ENCODE measurements around the gene PLA2G2F. TPM values are rescaled to one million over a fixed set of nuclear protein-coding genes. Genes with fewer than 3 reads are reported as not detected.
A peak's percentile ranks its signal among the peaks of the same experiment; 100 is the strongest.

Gene PLA2G2F
- total and polyA plus RNA-seq, 10 of the 15 experiments (the other 5 are each of a cell fraction or from before 2014, with no cell fraction given), result 0.03 TPM; not detected in 9

DNA sequence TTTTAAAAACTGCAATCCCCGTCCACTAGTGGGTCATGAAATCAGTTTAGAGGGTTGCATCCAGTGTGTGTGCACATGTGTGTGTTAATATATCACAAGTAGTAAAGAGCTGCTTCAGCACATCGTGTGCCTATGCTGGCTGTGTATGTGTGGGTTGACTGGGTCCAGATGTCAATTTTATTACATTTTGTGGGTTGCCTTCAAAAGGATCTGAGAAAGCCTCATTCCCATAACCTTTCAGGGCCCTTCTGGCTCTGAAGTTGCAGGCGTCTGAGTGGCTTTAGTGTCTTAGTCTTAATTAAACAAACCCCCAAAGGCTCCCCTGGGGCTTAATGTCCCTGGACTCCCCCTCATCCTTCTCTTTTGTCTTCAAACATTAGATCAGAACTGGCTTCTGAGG lies 39.6 kb upstream of the PLA2G2F start:
- no peak overlapping the region for H2AFZ ChIP-seq (ENCODE audit: control insufficient read depth, low read depth, low read length)
- H3K27me3 ChIP-seq (replicated peaks in 1 of 2; ENCODE audit: control insufficient read depth in 2 of 2, insufficient read depth in 2 of 2, low read length in 1 of 2), result no peaks in the 10 kb centered on the region
- no peaks in the 10 kb centered on the region for H3K79me2 ChIP-seq (ENCODE audit: control insufficient read depth, insufficient read depth, low read length)
- H3K4me2 ChIP-seq (ENCODE audit: control insufficient read depth, insufficient read depth), result no peak overlapping the region
- ChIA-PET RAD21 (ENCODE audit: unreplicated experiment) (interaction anchor here (0.9 to 7.0 kb wide), 4 partner anchors 21 to 125 kb away, joined by 3 to 91 read pairs (median 3); no protein-coding TSS in a partner anchor), SMC1A (ENCODE audit: uncharacterized antibody, unreplicated experiment) (interaction anchor here (0.9 to 3.5 kb wide), 6 partner anchors 48 to 125 kb away, joined by 3 to 31 read pairs (median 4); no protein-coding TSS in a partner anchor), POLR2A (no interaction called here), CTCF (interaction anchor here (0.6 to 8.9 kb wide), 7 partner anchors 9 to 189 kb away, joined by 4 to 181 read pairs (median 5); no protein-coding TSS in a partner anchor)
- DNase-seq (ENCODE audit: low read depth, low spot score) (no peak), FAIRE-seq (no peak), ATAC-seq (no peak)
- H3K9me3 ChIP-seq (replicated peaks; ENCODE audit: control insufficient read depth, insufficient read depth, low read length), result no peaks in the 10 kb centered on the region
- no peaks in the 10 kb centered on the region for H4K20me1 ChIP-seq (ENCODE audit: control insufficient read depth, insufficient read depth)
- H3K4me1 ChIP-seq (ENCODE audit: control insufficient read depth, insufficient read depth, low read length), result no peaks in the 10 kb centered on the region
- WGBS (ENCODE audit: insufficient coverage, insufficient replicate concordance, low lambda C conversion rate, missing lambda C conversion rate), result 4% methylated on average over 3 of the region's 3 CpGs
- H3K27ac ChIP-seq (ENCODE audit: control insufficient read depth, insufficient read depth), result no peak overlapping the region
- TF ChIP-seq MTA3 (IDR thresholded peaks at IDR 0.05; ENCODE audit: borderline replicate concordance, low read length), result no peak
- peak; percentile 67 for TF ChIP-seq MEF2B (IDR thresholded peaks at IDR 0.05; ENCODE audit: partially characterized antibody, poor library complexity, severe bottlenecking)
- TF ChIP-seq HDGF (IDR thresholded peaks at IDR 0.05), result no peak
- TF ChIP-seq CEBPB (IDR thresholded peaks at IDR 0.05; ENCODE audit: borderline replicate concordance in 1 of 2, low read depth in 2 of 2, low read length in 2 of 2), result no peak
- TF ChIP-seq NR2F1 (conservative IDR thresholded peaks at IDR 0.05), result peak; percentile 26; the same call in 1 of the 2 replicates
- no peak for TF ChIP-seq ETV6 (conservative IDR thresholded peaks at IDR 0.05 in 1 of 2, IDR thresholded peaks at IDR 0.05 in 1 of 2; ENCODE audit: borderline replicate concordance in 1 of 2, low read depth in 1 of 2)
- no peak for TF ChIP-seq GABPA (IDR thresholded peaks at IDR 0.05; ENCODE audit: low read depth)
- TF ChIP-seq FOXK2 (IDR thresholded peaks at IDR 0.05), result no peak
- TF ChIP-seq CUX1 (IDR thresholded peaks at IDR 0.05; ENCODE audit: insufficient replicate concordance, low read depth, low read length), result no peak
- H3K9ac ChIP-seq (ENCODE audit: control insufficient read depth, insufficient read depth, low read length), result no peak overlapping the region
- no peak overlapping the region for H3K4me3 ChIP-seq
- intact Hi-C loops (cut with micrococcal nuclease; ENCODE audit: unreplicated experiment) (no loop called here), in situ Hi-C loops (cut with MboI) (no loop called here)
- no peaks in the 10 kb centered on the region for H3K36me3 ChIP-seq (ENCODE audit: control insufficient read depth in 2 of 2, insufficient read depth in 2 of 2, low read length in 1 of 2)
- BruUV-seq (replicated peaks), result no TSS peak

Data from GM12878 (cell line).